NT2/D1 (cell line): Measurements from ENCODE around the gene GALM.

Experiments used
- SUZ12 ChIP-seq: IDR thresholded peaks from 2 replicates; pipeline ENCODE4 v1.6.1; 2011; ENCODE audit not compliant: insufficient read length, insufficient read depth; ENCODE audit errors: extremely low read depth
- YY1 ChIP-seq: IDR thresholded peaks from 2 replicates; pipeline ENCODE4 v1.6.1; 2011; ENCODE audit not compliant: insufficient read length, insufficient read depth
- ZNF274 ChIP-seq: IDR thresholded peaks from 2 replicates; pipeline ENCODE4 v1.6.1; 2011; ENCODE audit warnings: mild to moderate bottlenecking, low read depth, low read length

GRCh38 chr2:38668779-38669479 lies 3.0 kb downstream of the GALM start:
- TF ChIP-seq ZNF274 (no peak), YY1 (no peak), SUZ12 (no peak)
